MCF 10A (cell line): ENCODE measurements around the gene TMEM187. TPM values are rescaled to one million over a fixed set of nuclear protein-coding genes. Genes with fewer than 3 reads are reported as not detected.

Experiments
- BruUV-seq: library from RNA; stranded (reverse); fragments of 400-500 nt; replicated peaks from 2 replicates; lab custom pipeline; 2021; lab: Mats Ljungman, UMichigan
- CTCF ChIA-PET: fragments of 300-600 bp; sonication (Branson Sonifier 250); formaldehyde crosslinking; extraction: SDS; loops from one replicate; lab custom pipeline; 2021; ENCODE audit warnings: antibody characterized with exemption, inconsistent platforms; lab: Yijun Ruan, JAX
- POLR2A ChIA-PET: fragments of 300-600, 350-650 bp; sonication (Branson Sonifier 250); formaldehyde crosslinking; extraction: SDS; loops from one replicate; lab custom pipeline; 2020; ENCODE audit warnings: antibody characterized with exemption, inconsistent platforms; lab: Yijun Ruan, JAX
- DNase-seq: peaks from one replicate; pipeline ENCODE4 v3.0.0-alpha.2; 2018; ENCODE audit not compliant: unreplicated experiment
- H3K27ac Mint-ChIP-seq: one replicate; pipeline ENCODE4 v1.8.0; 2022; ENCODE audit warnings: mild to moderate bottlenecking, low read depth, mixed read lengths; ENCODE audit not compliant: unreplicated experiment
- H3K27me3 Mint-ChIP-seq: one replicate; pipeline ENCODE4 v1.8.0; 2022; ENCODE audit warnings: mixed read lengths; ENCODE audit not compliant: insufficient read depth, unreplicated experiment
- H3K36me3 Mint-ChIP-seq: one replicate; pipeline ENCODE4 v1.8.0; 2022; ENCODE audit warnings: mild to moderate bottlenecking, moderate library complexity, mixed read lengths; ENCODE audit not compliant: insufficient read depth, unreplicated experiment
- H3K4me1 Mint-ChIP-seq: one replicate; pipeline ENCODE4 v1.8.0; 2022; ENCODE audit warnings: mixed read lengths; ENCODE audit not compliant: insufficient read depth, unreplicated experiment
- H3K4me3 Mint-ChIP-seq: one replicate; pipeline ENCODE4 v1.8.0; 2022; ENCODE audit warnings: mild to moderate bottlenecking, moderate library complexity, mixed read lengths; ENCODE audit not compliant: unreplicated experiment
- H3K9me3 Mint-ChIP-seq: one replicate; pipeline ENCODE4 v1.8.0; 2022; ENCODE audit warnings: mixed read lengths; ENCODE audit not compliant: unreplicated experiment
- CTCF ChIP-seq: fragments of 200-600 bp; IDR thresholded peaks from one replicate; pipeline ENCODE4 v1.8.0; 2022; ENCODE audit warnings: antibody characterized with exemption, mild to moderate bottlenecking; ENCODE audit not compliant: unreplicated experiment
- intact Hi-C: fragments of 100-400 bp; cut with micrococcal nuclease; formaldehyde crosslinking; loops from 2 replicates; pipeline ENCODE4 v1.14.1; 2022
- total RNA-seq: library from RNA; stranded (reverse); gene quantifications from 2 replicates; pipeline ENCODE4 v1.2.3, GENCODE V29; 2022

Gene TMEM187
- total RNA-seq, 1 experiment from 2014 or later = 9.3 TPM

GRCh38 chrX:153958605-153959004 lies 13.9 kb upstream of the TMEM187 start:
- intact Hi-C loops = no loop called here
- ChIA-PET POLR2A (interaction anchor here (0.7 kb wide), 1 partner anchor 274 kb away, joined by 4 read pairs; no protein-coding TSS in a partner anchor), CTCF (interaction anchor here (0.7 to 2.4 kb wide), 3 partner anchors 8 to 123 kb away, joined by 3 to 5 read pairs (median 4); no protein-coding TSS in a partner anchor)
- H3K27me3 Mint-ChIP-seq = no peaks in the 10 kb centered on the region
- no peaks in the 10 kb centered on the region for H3K9me3 Mint-ChIP-seq
- no peak overlapping the region for H3K27ac Mint-ChIP-seq
- no peaks in the 10 kb centered on the region for H3K4me1 Mint-ChIP-seq
- no peak overlapping the region for H3K4me3 Mint-ChIP-seq
- no peak for TF ChIP-seq CTCF
- BruUV-seq = no TSS peak
- H3K36me3 Mint-ChIP-seq = peaks cover 71% of the 10 kb centered on the region
- DNase-seq = no peak

GRCh38 chrX:153959649-153960048 lies 12.9 kb upstream of the TMEM187 start:
- CTCF ChIA-PET = interaction anchor here (0.5 kb wide), 1 partner anchor 420 kb away, joined by 3 read pairs; no protein-coding TSS in a partner anchor
- intact Hi-C loops = no loop called here
- POLR2A ChIA-PET = no interaction called here
- Mint-ChIP-seq H3K4me3 (no peak overlapping the region), H3K36me3 (peaks cover 65% of the 10 kb centered on the region), H3K4me1 (no peaks in the 10 kb centered on the region), H3K9me3 (no peaks in the 10 kb centered on the region), H3K27me3 (no peaks in the 10 kb centered on the region), H3K27ac (no peak overlapping the region)
- BruUV-seq = no TSS peak
- no peak for DNase-seq
- TF ChIP-seq CTCF = no peak

- POLR2A ChIA-PET = no interaction called here
- H3K27me3 Mint-ChIP-seq = no peaks in the 10 kb centered on the region
- no peaks in the 10 kb centered on the region for H3K4me1 Mint-ChIP-seq
- no peak overlapping the region for H3K4me3 Mint-ChIP-seq
- H3K36me3 Mint-ChIP-seq = peaks cover 65% of the 10 kb centered on the region
- intact Hi-C loops = no loop called here
- BruUV-seq = no TSS peak
- no peak overlapping the region for H3K27ac Mint-ChIP-seq
- CTCF ChIA-PET = interaction anchor here (0.6 kb wide), 1 partner anchor 13 kb away, joined by 4 read pairs; no protein-coding TSS in a partner anchor
- no peaks in the 10 kb centered on the region for H3K9me3 Mint-ChIP-seq
- no peak for TF ChIP-seq CTCF
- DNase-seq = no peak
Measured at GRCh38 chrX:153960077-153960476, 12.5 kb upstream of the TMEM187 start.

GRCh38 chrX:153960786-153961185 lies 11.8 kb upstream of the TMEM187 start:
- no peak for DNase-seq
- TF ChIP-seq CTCF = no peak
- no peaks in the 10 kb centered on the region for H3K4me1 Mint-ChIP-seq
- no peaks in the 10 kb centered on the region for H3K27me3 Mint-ChIP-seq
- CTCF ChIA-PET = interaction anchor here (0.6 to 3.2 kb wide), 2 partner anchors 14 kb away, joined by 4 to 18 read pairs; no protein-coding TSS in a partner anchor
- H3K4me3 Mint-ChIP-seq = no peak overlapping the region
- no TSS peak for BruUV-seq
- no peaks in the 10 kb centered on the region for H3K9me3 Mint-ChIP-seq
- H3K36me3 Mint-ChIP-seq = peaks cover 62% of the 10 kb centered on the region
- POLR2A ChIA-PET = no interaction called here
- intact Hi-C loops = no loop called here
- H3K27ac Mint-ChIP-seq = no peak overlapping the region
